ENCODE measurements around the gene SMIM33.
A peak's percentile ranks its signal among the peaks of the same experiment; 100 is the strongest.
"Not testable (repeated sequence)": the region's sequence is repeated elsewhere in the genome, so short reads cannot be mapped to it uniquely, and the experiment has no call there.

Gene SMIM33

DNA sequence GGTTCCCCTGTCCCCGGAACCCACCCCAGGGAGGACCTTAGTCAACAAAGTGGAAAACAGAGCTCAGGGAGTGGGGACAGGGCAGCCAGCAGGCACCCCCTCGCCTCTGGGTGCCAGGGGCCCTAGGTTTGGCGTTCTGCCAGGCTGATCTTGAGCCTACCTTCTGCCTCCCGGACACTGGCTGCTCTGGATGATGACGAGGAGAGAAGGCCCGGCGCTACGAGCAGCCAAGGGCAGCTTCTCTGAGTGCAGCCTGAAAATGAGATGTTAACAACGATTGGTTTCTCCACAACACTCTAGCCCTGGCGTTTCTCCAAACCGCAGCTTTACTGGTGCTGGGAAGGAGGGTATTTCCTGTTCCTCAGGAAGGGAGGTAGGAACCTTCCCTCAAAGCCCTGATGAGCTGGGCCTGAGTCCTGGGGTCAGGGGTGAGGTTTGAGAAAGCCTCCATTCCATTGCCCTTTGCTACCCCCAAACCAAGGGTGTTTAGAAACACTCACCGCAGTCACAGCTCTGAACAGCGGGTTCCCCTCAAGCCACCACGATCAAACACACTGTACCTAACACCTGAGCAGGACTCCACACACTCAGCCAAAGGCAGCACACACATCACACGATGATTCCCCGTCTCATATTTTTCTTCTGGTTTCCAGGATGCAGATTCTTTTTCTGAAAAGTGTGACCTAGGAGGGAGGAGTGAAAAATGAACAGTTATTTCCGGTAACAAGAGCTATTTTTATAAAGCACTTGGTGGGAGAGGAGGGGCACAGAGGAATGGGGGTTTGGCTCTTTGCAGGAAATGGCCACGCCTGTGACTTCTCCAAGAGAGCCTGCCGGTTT lies 11.5 kb downstream of the SMIM33 start, which contains the start of gene STING1:
TSS of gene STING1 (minus strand) at position 709 of the 840 bp plus-strand sequence. CDS start 1,054 bp downstream, outside the sequence.
- Histone ChIP-seq H3K4me3 (no peak within 1 kb of the TSS), H3K36me3 (replicated peaks) (no peaks in the 10 kb centered on the region), H3K9me3 (no peaks in the 10 kb centered on the region), H3K27me3 (ENCODE audit: low read depth) (no peaks in the 10 kb centered on the region), H3K4me1 (peaks cover 10% of the 10 kb centered on the region; the same call in 1 of the 2 replicates)
- in situ Hi-C loops (cut with MboI; ENCODE audit: low sequenced_read_pairs), result no loop called here
- peak; percentile 18 to 71 for DNase-seq (ENCODE audit: low spot score in 2 of 2)

DNA sequence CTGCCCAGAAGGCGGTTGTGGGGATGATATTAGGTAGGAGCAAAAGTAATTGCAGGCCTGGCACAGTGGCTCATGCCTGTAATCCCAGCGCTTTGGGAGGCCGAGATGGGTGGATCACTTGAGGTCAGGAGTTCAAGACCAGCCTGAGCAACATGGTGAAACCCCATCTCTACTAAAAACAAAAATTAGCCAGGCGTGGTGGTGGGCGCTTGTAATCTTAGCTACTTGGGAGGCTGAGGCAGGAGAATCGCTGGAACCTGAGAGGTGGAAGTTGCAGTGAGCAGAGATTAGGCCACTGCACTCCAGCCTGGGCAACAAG lies 12.0 kb downstream of the SMIM33 start:
- H3K9me3 ChIP-seq; H3K36me3 ChIP-seq (replicated peaks); H3K4me1 ChIP-seq; in situ Hi-C loops (cut with MboI; ENCODE audit: low sequenced_read_pairs); H3K4me3 ChIP-seq; H3K27me3 ChIP-seq (ENCODE audit: low read depth); DNase-seq (ENCODE audit: low spot score in 2 of 2): not testable (repeated sequence)

DNA sequence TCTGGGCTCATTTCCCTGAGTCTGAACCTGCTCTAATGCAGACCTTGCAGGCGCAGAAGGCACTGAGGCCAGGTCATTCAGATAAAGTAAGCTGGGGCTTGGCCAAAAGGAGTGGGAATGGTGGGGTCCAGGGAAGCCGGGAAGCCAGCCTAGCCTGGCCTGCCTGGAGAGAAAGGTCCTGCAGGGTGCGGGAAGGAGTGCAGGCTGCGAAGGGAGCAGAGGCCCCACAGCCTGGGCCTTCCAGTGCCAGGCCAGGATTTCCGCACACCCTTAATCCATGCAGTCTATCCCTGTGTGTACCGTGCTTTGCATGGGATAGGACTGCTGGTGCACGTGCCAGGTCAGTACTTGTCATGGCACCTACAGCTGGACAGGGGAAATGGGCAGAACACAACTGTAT lies 15.4 kb downstream of the SMIM33 start:
- no peaks in the 10 kb centered on the region for H3K27me3 ChIP-seq (ENCODE audit: low read depth)
- DNase-seq (ENCODE audit: low spot score in 2 of 2), result no peak
- no peaks in the 10 kb centered on the region for H3K36me3 ChIP-seq (replicated peaks)
- no peak overlapping the region for H3K4me3 ChIP-seq
- no peaks in the 10 kb centered on the region for H3K9me3 ChIP-seq
- in situ Hi-C loops (cut with MboI; ENCODE audit: low sequenced_read_pairs), result no loop called here
- peaks cover 10% of the 10 kb centered on the region; the same call in 1 of the 2 replicates for H3K4me1 ChIP-seq

DNA sequence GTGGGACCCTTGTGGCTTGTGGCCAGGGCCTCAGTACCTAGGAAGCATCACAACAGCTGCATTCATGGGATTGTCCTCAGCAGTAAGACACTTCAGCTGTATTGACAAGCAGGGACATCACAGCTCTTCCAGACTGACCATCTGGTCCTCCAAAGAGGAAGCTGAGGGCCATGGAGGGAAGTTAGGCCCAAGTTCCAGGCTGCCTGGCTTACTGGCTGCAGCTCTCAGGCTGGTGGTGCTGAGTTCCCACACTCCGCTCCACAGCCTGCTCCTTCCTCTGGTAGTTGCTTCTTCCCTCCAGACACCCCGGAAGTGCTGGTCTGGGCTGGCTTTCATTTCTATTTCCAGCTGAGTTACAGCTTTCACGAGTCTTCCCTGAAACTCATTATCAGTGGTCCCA lies 17.5 kb downstream of the SMIM33 start:
- no peaks in the 10 kb centered on the region for H3K4me1 ChIP-seq
- no peak for DNase-seq (ENCODE audit: low spot score in 2 of 2)
- in situ Hi-C loops (cut with MboI; ENCODE audit: low sequenced_read_pairs), result no loop called here

DNA sequence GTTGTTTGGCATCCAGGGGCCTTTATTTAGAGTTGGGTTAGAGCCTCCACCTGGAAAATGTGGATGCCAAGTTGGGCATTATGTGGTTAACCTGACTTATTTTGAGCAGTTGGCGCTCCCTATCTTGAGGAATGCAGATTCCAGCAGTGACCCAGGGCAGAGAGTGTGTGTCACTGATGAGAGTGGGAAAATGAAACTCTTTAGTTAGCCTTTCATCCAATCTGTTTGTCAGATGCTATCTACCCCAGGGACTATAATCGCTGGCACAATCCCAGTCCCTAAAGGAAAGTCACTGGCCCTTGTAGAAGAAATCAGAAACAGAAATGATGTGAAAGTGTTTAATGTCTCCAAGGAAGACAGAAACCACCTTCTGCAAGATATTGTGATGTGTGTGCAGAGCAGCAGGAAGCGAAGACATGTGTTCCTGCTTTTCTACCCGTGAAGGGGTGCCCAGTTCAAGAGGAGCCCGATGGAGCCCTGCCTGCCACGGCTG lies 21.9 kb downstream of the SMIM33 start:
- Histone ChIP-seq H3K36me3 (replicated peaks) (no peaks in the 10 kb centered on the region), H3K4me1 (no peaks in the 10 kb centered on the region), H3K27me3 (ENCODE audit: low read depth) (no peaks in the 10 kb centered on the region), H3K4me3 (no peak overlapping the region), H3K9me3 (no peaks in the 10 kb centered on the region)
- in situ Hi-C loops (cut with MboI; ENCODE audit: low sequenced_read_pairs), result no loop called here
- no peak for DNase-seq (ENCODE audit: low spot score in 2 of 2)

More for the DNA sequence above, 17.5 kb downstream of the SMIM33 start:
- no peaks in the 10 kb centered on the region for H3K36me3 ChIP-seq (replicated peaks)
- no peak overlapping the region for H3K4me3 ChIP-seq
- no peaks in the 10 kb centered on the region for H3K9me3 ChIP-seq
- no peaks in the 10 kb centered on the region for H3K27me3 ChIP-seq (ENCODE audit: low read depth)

DNA sequence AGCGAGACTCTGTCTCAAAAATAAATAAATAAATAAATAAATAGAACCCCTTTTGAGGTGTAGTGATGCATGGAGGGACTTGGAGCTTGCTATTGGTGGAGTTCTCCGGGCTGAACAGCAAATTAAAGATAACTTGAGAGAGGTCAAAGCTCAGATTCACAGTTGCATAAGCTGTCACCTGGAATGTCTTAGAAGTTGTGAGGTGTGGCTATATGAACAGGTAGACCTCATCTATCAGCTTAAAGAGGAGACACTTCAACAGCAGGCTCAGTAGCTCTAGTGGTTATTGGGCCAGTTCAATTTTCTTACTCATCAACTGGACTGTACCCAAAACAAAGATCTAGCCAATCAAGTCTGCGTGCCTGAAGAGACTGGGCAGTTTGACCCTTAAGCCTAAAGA lies 23.5 kb downstream of the SMIM33 start:
- Histone ChIP-seq H3K4me1 (no peaks in the 10 kb centered on the region), H3K4me3 (no peak overlapping the region), H3K27me3 (ENCODE audit: low read depth) (no peaks in the 10 kb centered on the region), H3K9me3 (no peaks in the 10 kb centered on the region), H3K36me3 (replicated peaks) (no peaks in the 10 kb centered on the region)
- DNase-seq (ENCODE audit: low spot score in 2 of 2), result no peak
- in situ Hi-C loops (cut with MboI; ENCODE audit: low sequenced_read_pairs), result no loop called here

DNA sequence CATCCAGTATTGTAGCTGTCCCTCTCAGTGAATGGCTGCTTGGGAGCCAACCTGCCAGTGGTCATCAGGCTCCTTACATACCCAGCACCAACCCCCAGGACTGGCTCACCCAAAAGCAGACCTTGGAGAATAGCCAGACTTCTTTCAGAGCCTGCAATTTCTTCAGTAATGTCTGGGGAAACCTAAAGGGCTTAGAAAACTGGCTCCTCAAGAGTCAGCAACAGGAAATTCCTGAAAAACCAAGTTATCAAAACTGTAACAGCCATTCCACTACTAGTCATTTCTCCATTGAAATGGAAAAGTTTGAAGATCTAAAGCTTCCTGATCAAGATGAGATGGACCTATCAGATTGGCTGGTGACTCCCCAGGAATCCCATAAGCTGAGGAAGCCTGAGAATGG lies 24.0 kb downstream of the SMIM33 start:
- no peaks in the 10 kb centered on the region for H3K36me3 ChIP-seq (replicated peaks)
- in situ Hi-C loops (cut with MboI; ENCODE audit: low sequenced_read_pairs), result no loop called here
- no peaks in the 10 kb centered on the region for H3K9me3 ChIP-seq
- no peak overlapping the region for H3K4me3 ChIP-seq
- no peaks in the 10 kb centered on the region for H3K4me1 ChIP-seq
- DNase-seq (ENCODE audit: low spot score in 2 of 2), result no peak
- no peaks in the 10 kb centered on the region for H3K27me3 ChIP-seq (ENCODE audit: low read depth)

DNA sequence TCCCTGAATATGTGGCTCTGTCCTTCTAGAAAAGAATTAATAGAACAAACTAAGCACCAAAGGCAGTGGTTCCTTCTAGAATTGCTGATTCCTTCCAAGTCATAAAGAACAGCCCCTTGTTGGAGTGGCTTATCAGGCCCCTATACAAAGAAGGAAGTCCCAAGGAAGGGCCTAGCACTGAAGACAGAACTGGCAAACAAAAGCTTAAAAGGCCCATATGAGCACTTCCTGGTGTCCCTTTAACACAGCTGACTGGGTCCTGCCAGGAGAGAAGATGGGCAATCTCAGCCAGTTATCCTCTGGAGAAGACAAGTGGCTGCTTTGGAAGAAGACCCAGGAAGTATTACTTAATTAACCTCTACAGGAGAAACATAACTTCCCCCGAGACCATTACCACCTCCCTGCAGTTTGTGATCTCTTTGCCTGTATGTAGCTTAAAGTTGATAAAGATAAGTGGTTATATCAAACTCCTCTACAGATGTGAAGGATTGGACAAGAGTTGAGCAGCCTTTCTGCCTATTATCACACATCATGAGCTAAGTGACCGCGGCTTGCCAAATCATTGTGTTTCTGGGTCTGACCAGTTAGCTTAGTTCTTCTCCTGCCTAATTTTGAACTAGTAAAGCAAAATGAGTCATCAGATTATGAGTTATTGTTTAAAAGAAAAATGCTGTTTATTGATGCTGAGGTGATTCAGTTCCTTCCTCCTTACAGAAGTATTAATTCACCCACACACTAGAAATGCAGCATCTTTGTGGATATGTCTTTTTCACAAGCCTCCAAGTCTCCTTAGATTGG lies 25.0 kb downstream of the SMIM33 start:
- H3K36me3 ChIP-seq (replicated peaks), result no peaks in the 10 kb centered on the region
- H3K27me3 ChIP-seq (ENCODE audit: low read depth), result no peaks in the 10 kb centered on the region
- in situ Hi-C loops (cut with MboI; ENCODE audit: low sequenced_read_pairs), result no loop called here
- DNase-seq (ENCODE audit: low spot score in 2 of 2), result no peak
- no peaks in the 10 kb centered on the region for H3K9me3 ChIP-seq
- no peak overlapping the region for H3K4me3 ChIP-seq
- no peaks in the 10 kb centered on the region for H3K4me1 ChIP-seq

DNA sequence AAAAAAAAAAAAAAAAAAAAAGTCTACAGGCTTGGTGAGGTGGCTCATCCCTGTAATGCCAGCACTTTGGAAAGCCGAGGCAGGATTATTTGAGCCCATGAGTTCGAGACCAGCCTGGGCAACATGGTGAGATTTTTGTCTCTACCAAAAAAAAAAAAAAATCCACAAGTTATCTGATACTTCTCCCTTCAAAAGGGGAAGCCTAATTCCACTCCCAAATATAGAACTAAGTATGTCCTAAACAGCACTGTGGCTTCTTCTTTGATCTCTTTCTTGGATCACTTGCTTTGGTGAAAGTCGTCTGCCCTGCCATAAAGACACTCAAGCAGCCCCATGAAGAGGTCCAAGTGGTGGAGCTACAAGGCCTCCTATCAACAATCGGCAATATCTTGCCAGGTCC lies 30.6 kb downstream of the SMIM33 start:
- Histone ChIP-seq H3K27me3 (ENCODE audit: low read depth) (no peaks in the 10 kb centered on the region), H3K36me3 (replicated peaks) (no peaks in the 10 kb centered on the region), H3K9me3 (no peaks in the 10 kb centered on the region), H3K4me3 (no peak overlapping the region), H3K4me1 (no peaks in the 10 kb centered on the region)
- in situ Hi-C loops (cut with MboI; ENCODE audit: low sequenced_read_pairs), result no loop called here
- no peak for DNase-seq (ENCODE audit: low spot score in 2 of 2)

DNA sequence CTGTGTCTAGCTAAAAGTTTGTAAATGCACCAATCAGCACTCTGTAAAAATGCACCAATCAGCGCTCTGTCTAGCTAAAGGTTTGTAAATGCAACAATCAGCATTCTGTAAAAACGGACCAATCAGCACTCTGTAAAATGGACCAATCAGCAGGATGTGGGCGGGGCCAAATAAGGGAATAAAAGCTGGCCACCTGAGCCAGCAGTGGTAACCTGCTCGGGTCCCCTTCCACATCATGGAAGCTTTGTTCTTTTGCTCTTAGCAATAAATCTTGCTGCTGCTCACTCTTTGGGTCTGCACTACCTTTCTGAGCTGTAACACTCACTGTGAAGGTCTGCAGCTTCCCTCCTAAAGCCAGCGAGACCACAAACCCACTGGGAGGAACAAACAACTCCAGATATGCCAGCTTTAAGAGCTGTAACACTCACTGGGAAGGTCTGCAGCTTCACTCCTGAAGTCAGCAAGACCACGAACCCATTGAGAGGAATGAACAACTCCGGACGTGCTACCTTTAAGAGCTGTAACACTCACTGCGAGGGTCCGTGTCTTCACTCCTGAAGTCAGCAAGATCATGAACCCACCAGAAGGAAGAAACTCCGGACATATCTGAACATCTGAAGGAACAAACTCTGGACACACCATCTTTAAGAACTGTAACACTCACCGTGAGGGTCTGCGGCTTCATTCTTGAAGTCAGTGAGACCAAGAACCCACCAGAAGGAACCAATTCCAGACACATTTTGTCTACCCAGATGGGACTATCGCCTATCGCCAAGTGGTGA lies 32.4 kb downstream of the SMIM33 start:
- in situ Hi-C loops (cut with MboI; ENCODE audit: low sequenced_read_pairs); DNase-seq (ENCODE audit: low spot score in 2 of 2); H3K9me3 ChIP-seq; H3K27me3 ChIP-seq (ENCODE audit: low read depth); H3K4me1 ChIP-seq; H3K4me3 ChIP-seq; H3K36me3 ChIP-seq (replicated peaks): not testable (repeated sequence)

DNA sequence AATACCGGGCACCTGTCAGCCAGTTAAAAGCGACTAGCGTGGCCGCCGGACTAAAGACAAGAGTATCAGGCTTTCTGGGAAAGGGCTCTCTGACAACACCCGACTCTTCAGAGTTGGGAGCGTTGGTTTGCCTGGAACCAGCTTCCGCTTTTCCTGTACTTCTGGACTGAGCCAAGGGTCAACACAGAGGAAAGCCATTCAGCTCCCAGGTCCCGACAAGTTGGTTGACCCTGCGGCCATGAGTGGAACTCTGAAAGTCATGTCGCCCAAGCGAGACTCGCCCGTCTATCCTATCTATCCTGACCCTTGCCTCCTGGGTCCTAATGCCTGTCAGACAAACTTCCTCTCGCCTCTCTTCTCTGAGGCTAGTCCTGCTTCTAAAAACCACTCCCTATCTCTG lies 33.1 kb downstream of the SMIM33 start:
- H3K4me3 ChIP-seq; H3K36me3 ChIP-seq (replicated peaks); H3K4me1 ChIP-seq; DNase-seq (ENCODE audit: low spot score in 2 of 2); H3K9me3 ChIP-seq; H3K27me3 ChIP-seq (ENCODE audit: low read depth); in situ Hi-C loops (cut with MboI; ENCODE audit: low sequenced_read_pairs): not testable (repeated sequence)

DNA sequence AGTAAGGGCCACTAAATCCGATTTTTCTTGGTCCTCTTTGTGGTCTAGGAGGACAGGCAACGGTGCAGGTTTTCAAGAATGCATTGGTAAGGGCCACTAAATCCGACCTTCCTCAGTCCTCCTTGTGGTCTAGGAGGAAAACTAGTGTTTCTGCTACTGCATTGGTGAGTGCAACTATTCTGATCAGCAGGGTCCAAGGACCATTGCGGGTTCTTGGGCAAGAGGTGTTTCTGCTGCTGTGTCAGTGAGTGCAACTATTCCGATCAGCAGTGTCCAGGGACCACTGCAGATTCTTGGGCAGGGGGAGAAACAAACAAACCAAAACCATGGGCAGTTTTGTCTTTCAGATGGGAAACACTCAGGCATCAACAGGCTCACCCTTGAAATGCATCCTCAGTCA lies 33.9 kb downstream of the SMIM33 start:
- H3K36me3 ChIP-seq (replicated peaks); in situ Hi-C loops (cut with MboI; ENCODE audit: low sequenced_read_pairs); H3K4me1 ChIP-seq; H3K4me3 ChIP-seq; H3K27me3 ChIP-seq (ENCODE audit: low read depth); DNase-seq (ENCODE audit: low spot score in 2 of 2); H3K9me3 ChIP-seq: not testable (repeated sequence)

DNA sequence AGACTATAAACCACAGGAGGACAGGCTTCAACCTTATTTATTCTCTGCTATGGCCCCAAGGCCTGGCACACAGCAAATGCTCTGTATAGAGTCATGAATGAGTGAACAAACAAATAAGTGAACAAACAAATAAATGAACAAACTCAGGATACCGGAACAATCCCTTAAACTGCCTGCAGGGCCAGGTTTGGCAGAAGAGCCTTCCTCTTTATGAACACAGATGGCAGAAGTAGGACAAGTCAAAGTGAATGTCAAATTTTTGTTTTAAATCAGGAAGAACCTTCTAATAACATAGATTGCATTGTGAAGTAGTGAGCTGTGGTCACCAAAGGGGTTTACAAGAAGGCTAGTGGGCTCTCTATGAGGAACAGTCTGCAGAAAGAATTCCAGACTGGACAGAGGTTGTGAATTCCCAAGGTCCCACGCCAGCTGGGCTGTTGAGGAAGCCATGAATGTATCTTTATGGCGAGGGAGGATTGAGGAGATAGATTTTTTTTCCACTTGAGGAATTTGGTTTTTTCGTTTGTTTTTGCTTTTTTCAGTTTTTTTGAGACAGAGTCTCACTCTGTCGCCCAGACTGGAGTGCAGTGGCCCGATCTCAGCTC lies 42.1 kb downstream of the SMIM33 start:
- DNase-seq (ENCODE audit: low spot score in 2 of 2), result no peak
- Histone ChIP-seq H3K4me1 (peaks cover 4% of the 10 kb centered on the region), H3K27me3 (ENCODE audit: low read depth) (no peaks in the 10 kb centered on the region), H3K9me3 (no peaks in the 10 kb centered on the region; the same call in 1 of the 2 replicates), H3K36me3 (replicated peaks) (no peaks in the 10 kb centered on the region), H3K4me3 (no peak overlapping the region)
- in situ Hi-C loops (cut with MboI; ENCODE audit: low sequenced_read_pairs), result no loop called here

All from HAP-1 (cell line).